Left ventricle myocardium inferior (tissue), 1 donor: Measurements from ENCODE around the gene JARID2. TPM values are rescaled to one million over a fixed set of nuclear protein-coding genes. Genes with fewer than 3 reads are reported as not detected.
"Not testable (repeated sequence)": the region's sequence is repeated elsewhere in the genome, so short reads cannot be mapped to it uniquely, and the experiment has no call there.

Experiments
- DNase-seq: peaks from one replicate; pipeline ENCODE4 v3.0.0-alpha.2; 2020
- H3K27ac ChIP-seq: fragments of 200-600 bp; replicated peaks from 2 replicates; pipeline ENCODE4 v1.8.0; 2021
- H3K27me3 ChIP-seq: fragments of 200-600 bp; 2 replicates; pipeline ENCODE4 v1.8.0; 2021; ENCODE audit warnings: low read depth
- H3K36me3 ChIP-seq: fragments of 200-600 bp; 2 replicates; pipeline ENCODE4 v1.8.0; 2021
- H3K4me1 ChIP-seq: fragments of 200-600 bp; 2 replicates; pipeline ENCODE4 v1.8.0; 2021
- H3K4me3 ChIP-seq: fragments of 200-600 bp; 2 replicates; pipeline ENCODE4 v1.8.0; 2021; ENCODE audit warnings: mild to moderate bottlenecking, moderate library complexity
- H3K9me3 ChIP-seq: fragments of 200-600 bp; replicated peaks from 2 replicates; pipeline ENCODE4 v1.8.0; 2021
- CTCF ChIP-seq: fragments of 200-600 bp; IDR thresholded peaks from 2 replicates; pipeline ENCODE4 v1.8.0; 2021; ENCODE audit warnings: antibody characterized with exemption, mild to moderate bottlenecking, borderline replicate concordance
- intact Hi-C: fragments of 100-400 bp; cut with micrococcal nuclease; formaldehyde crosslinking; loops from one replicate; pipeline ENCODE4 v1.11.0; 2022
- total RNA-seq: library from RNA; stranded (reverse); fragmentation: NEBNext Ultra II Directional; extraction: Animal tissue kit (Norgen Biotek cat#: 25700); gene quantifications from one replicate; pipeline ENCODE4 v1.2.1, GENCODE V29; 2021
- donor health status: DM: no; HTN: yes; CAD: no; lungs with severe emphysema.

JARID2 gene
- total RNA-seq, 1 donor from 2014 or later = 6.5 TPM

- Histone ChIP-seq H3K36me3 (peaks cover 12% of the 10 kb centered on the region), H3K4me3 (no peak overlapping the region), H3K27ac (no peak overlapping the region), H3K9me3 (peaks cover 10% of the 10 kb centered on the region), H3K4me1 (peaks cover 49% of the 10 kb centered on the region), H3K27me3 (no peaks in the 10 kb centered on the region)
- no peak for TF ChIP-seq CTCF
- intact Hi-C loops = no loop called here
- DNase-seq = no peak
Observed at GRCh38 chr6:15413466-15414234, 167.8 kb downstream of the JARID2 start.

- no peak for TF ChIP-seq CTCF
- H3K9me3 ChIP-seq = peaks cover 16% of the 10 kb centered on the region
- H3K27ac ChIP-seq = no peak overlapping the region
- no peak for DNase-seq
- peaks cover 44% of the 10 kb centered on the region for H3K4me1 ChIP-seq
- H3K27me3 ChIP-seq = no peaks in the 10 kb centered on the region
- peaks cover 14% of the 10 kb centered on the region for H3K36me3 ChIP-seq
- intact Hi-C loops = no loop called here
- H3K4me3 ChIP-seq = no peak overlapping the region
Observed at GRCh38 chr6:15414235-15414612, 168.4 kb downstream of the JARID2 start.

- intact Hi-C loops, H3K27ac ChIP-seq, DNase-seq, H3K27me3 ChIP-seq, H3K4me3 ChIP-seq: not testable (repeated sequence)
- H3K9me3 ChIP-seq = peaks cover 26% of the 10 kb centered on the region
- H3K36me3 ChIP-seq = peaks cover 21% of the 10 kb centered on the region
- H3K4me1 ChIP-seq = peaks cover 39% of the 10 kb centered on the region
Observed at GRCh38 chr6:15415622-15416021, 169.8 kb downstream of the JARID2 start.

GRCh38 chr6:15416932-15417509 is 171.2 kb downstream of the JARID2 start:
- intact Hi-C loops = no loop called here
- Histone ChIP-seq H3K4me3 (peak overlapping the region; percentile 32), H3K9me3 (peaks cover 26% of the 10 kb centered on the region), H3K36me3 (peaks cover 18% of the 10 kb centered on the region), H3K4me1 (peaks cover 43% of the 10 kb centered on the region), H3K27ac (peak overlapping the region; percentile 36), H3K27me3 (no peaks in the 10 kb centered on the region)
- no peak for TF ChIP-seq CTCF
- DNase-seq = no peak

- intact Hi-C loops = no loop called here
- no peaks in the 10 kb centered on the region for H3K27me3 ChIP-seq
- peaks cover 18% of the 10 kb centered on the region for H3K36me3 ChIP-seq
- peaks cover 26% of the 10 kb centered on the region for H3K9me3 ChIP-seq
- DNase-seq = no peak
- H3K27ac ChIP-seq = no peak overlapping the region
- no peak overlapping the region for H3K4me3 ChIP-seq
- TF ChIP-seq CTCF = no peak
- H3K4me1 ChIP-seq = peaks cover 51% of the 10 kb centered on the region
Observed at GRCh38 chr6:15417811-15418210, 171.9 kb downstream of the JARID2 start.

GRCh38 chr6:15419493-15419892 is 173.6 kb downstream of the JARID2 start:
- intact Hi-C loops = no loop called here
- no peak for TF ChIP-seq CTCF

More at GRCh38 chr6:15419493-15419892, 173.6 kb downstream of the JARID2 start:
- Histone ChIP-seq H3K4me3 (no peak overlapping the region), H3K27ac (no peak overlapping the region), H3K4me1 (peaks cover 46% of the 10 kb centered on the region), H3K27me3 (no peaks in the 10 kb centered on the region), H3K36me3 (peaks cover 18% of the 10 kb centered on the region), H3K9me3 (peaks cover 26% of the 10 kb centered on the region)
- no peak for DNase-seq
